ENCODE measurements around the gene CENPX.

Gene CENPX

GRCh38 chr17:82017612-82018151 is 5.0 kb downstream of the CENPX start:
- H3K27ac ChIP-seq = no peak overlapping the region

GRCh38 chr17:82016875-82017459 is 5.7 kb downstream of the CENPX start:
- Histone ChIP-seq H3K27me3 (ENCODE audit: control insufficient read depth, insufficient read depth, low read length) (no peaks in the 10 kb centered on the region), H3K27ac (no peak overlapping the region), H3K4me2 (ENCODE audit: low read length) (no peak overlapping the region), H3K9ac (no peak overlapping the region), H3K36me3 (ENCODE audit: control insufficient read depth, insufficient read depth, low read length) (no peaks in the 10 kb centered on the region), H3K79me2 (no peaks in the 10 kb centered on the region), H3K4me3 (ENCODE audit: low read depth, low read length) (no peak overlapping the region), H3K9me3 (ENCODE audit: control insufficient read depth, low read length) (no peaks in the 10 kb centered on the region), H3K4me1 (peaks cover 8% of the 10 kb centered on the region), H2AFZ (no peak overlapping the region)
- no peak for TF ChIP-seq CTCF (IDR thresholded peaks at IDR 0.05)

More at GRCh38 chr17:82017612-82018151, 5.0 kb downstream of the CENPX start:
- Histone ChIP-seq H3K9ac (no peak overlapping the region), H3K27me3 (ENCODE audit: control insufficient read depth, insufficient read depth, low read length) (no peaks in the 10 kb centered on the region), H3K4me2 (ENCODE audit: low read length) (no peak overlapping the region), H3K79me2 (no peaks in the 10 kb centered on the region), H2AFZ (no peak overlapping the region), H3K9me3 (ENCODE audit: control insufficient read depth, low read length) (no peaks in the 10 kb centered on the region), H3K36me3 (ENCODE audit: control insufficient read depth, insufficient read depth, low read length) (no peaks in the 10 kb centered on the region), H3K4me3 (ENCODE audit: low read depth, low read length) (no peak overlapping the region), H3K4me1 (peaks cover 10% of the 10 kb centered on the region)
- TF ChIP-seq CTCF (IDR thresholded peaks at IDR 0.05) = no peak

- no peak overlapping the region for H3K9ac ChIP-seq
- H3K4me2 ChIP-seq (ENCODE audit: low read length) = no peak overlapping the region
- no peak overlapping the region for H3K4me3 ChIP-seq (ENCODE audit: low read depth, low read length)
- TF ChIP-seq CTCF (IDR thresholded peaks at IDR 0.05) = no peak
- no peaks in the 10 kb centered on the region for H3K36me3 ChIP-seq (ENCODE audit: control insufficient read depth, insufficient read depth, low read length)
- H3K79me2 ChIP-seq = no peaks in the 10 kb centered on the region
- H3K27ac ChIP-seq = no peak overlapping the region
- no peaks in the 10 kb centered on the region for H3K27me3 ChIP-seq (ENCODE audit: control insufficient read depth, insufficient read depth, low read length)
- H3K9me3 ChIP-seq (ENCODE audit: control insufficient read depth, low read length) = no peaks in the 10 kb centered on the region
- no peak overlapping the region for H2AFZ ChIP-seq
- peaks cover 1% of the 10 kb centered on the region for H3K4me1 ChIP-seq
Measured at GRCh38 chr17:82016061-82016874, 6.4 kb downstream of the CENPX start.

- Histone ChIP-seq H3K27me3 (ENCODE audit: control insufficient read depth, insufficient read depth, low read length) (no peaks in the 10 kb centered on the region), H2AFZ (no peak overlapping the region), H3K4me2 (ENCODE audit: low read length) (no peak overlapping the region), H3K9me3 (ENCODE audit: control insufficient read depth, low read length) (no peaks in the 10 kb centered on the region), H3K27ac (no peak overlapping the region), H3K9ac (no peak overlapping the region), H3K79me2 (no peaks in the 10 kb centered on the region), H3K4me3 (ENCODE audit: low read depth, low read length) (no peak overlapping the region), H3K4me1 (no peaks in the 10 kb centered on the region), H3K36me3 (ENCODE audit: control insufficient read depth, insufficient read depth, low read length) (no peaks in the 10 kb centered on the region)
- no peak for TF ChIP-seq CTCF (IDR thresholded peaks at IDR 0.05)
Measured at GRCh38 chr17:82015311-82015971, 7.2 kb downstream of the CENPX start.
